Astrocyte (in vitro differentiated cells and primary cell): ENCODE results near the gene CACNA1B. TPM values are rescaled to one million over a fixed set of nuclear protein-coding genes. Genes with fewer than 3 reads are reported as not detected.
"Not testable (repeated sequence)": the region's sequence is repeated elsewhere in the genome, so short reads cannot be mapped to it uniquely, and the experiment has no call there.

ENCODE experiments used
- DNase-seq: peaks from one replicate; pipeline ENCODE4 v3.0.0-alpha.2; 2010; ENCODE audit warnings: low read depth
- FAIRE-seq: peaks from 2 replicates; lab custom pipeline; 2011; peaks lifted over from hg19 to GRCh38; lab: Jason Lieb, UNC
- H2AFZ ChIP-seq: 2 replicates; pipeline ENCODE4 v1.6.0; 2012; ENCODE audit warnings: low read depth, low read length, inconsistent platforms
- H3K27ac ChIP-seq: 2 replicates; pipeline ENCODE4 v1.5.1; 2011; ENCODE audit warnings: low read depth, low read length, inconsistent platforms
- H3K27me3 ChIP-seq: 2 replicates; pipeline ENCODE4 v1.6.0; 2011; ENCODE audit warnings: low read length, inconsistent platforms; ENCODE audit not compliant: insufficient read depth
- H3K36me3 ChIP-seq: 2 replicates; pipeline ENCODE4 v1.5.1; 2011; ENCODE audit warnings: low read length, inconsistent platforms; ENCODE audit not compliant: insufficient read depth
- H3K4me1 ChIP-seq: 2 replicates; pipeline ENCODE4 v1.5.1; 2011; ENCODE audit warnings: low read length, inconsistent platforms; ENCODE audit not compliant: insufficient read depth
- H3K4me2 ChIP-seq: 2 replicates; pipeline ENCODE4 v1.6.0; 2012; ENCODE audit warnings: low read length, inconsistent platforms
- H3K4me3 ChIP-seq: 2 replicates; pipeline ENCODE4 v1.5.1; 2011; ENCODE audit warnings: low read depth, mild to moderate bottlenecking, low read length, inconsistent platforms; ENCODE audit not compliant: insufficient read depth
- H3K79me2 ChIP-seq: 2 replicates; pipeline ENCODE4 v1.6.0; 2012; ENCODE audit warnings: mild to moderate bottlenecking, low read length, inconsistent platforms; ENCODE audit not compliant: insufficient read depth
- H3K9ac ChIP-seq: 2 replicates; pipeline ENCODE4 v1.6.0; 2012; ENCODE audit warnings: mild to moderate bottlenecking, low read length, inconsistent platforms
- H3K9me3 ChIP-seq: 2 replicates; pipeline ENCODE4 v1.5.1; 2012; ENCODE audit warnings: low read depth, mild to moderate bottlenecking, low read length, inconsistent platforms; ENCODE audit not compliant: insufficient read depth
- H4K20me1 ChIP-seq: 2 replicates; pipeline ENCODE4 v1.6.0; 2012; ENCODE audit warnings: low read length, inconsistent platforms; ENCODE audit not compliant: insufficient read depth
- H3K27ac Mint-ChIP-seq: one replicate; pipeline ENCODE4 v1.8.0; 2021; ENCODE audit warnings: mild to moderate bottlenecking, mixed read lengths; ENCODE audit not compliant: unreplicated experiment
- H3K27me3 Mint-ChIP-seq: one replicate; pipeline ENCODE4 v1.8.0; 2021; ENCODE audit warnings: low read depth, mixed read lengths; ENCODE audit not compliant: unreplicated experiment
- H3K36me3 Mint-ChIP-seq: one replicate; pipeline ENCODE4 v1.8.0; 2021; ENCODE audit warnings: low read depth, mixed read lengths; ENCODE audit not compliant: unreplicated experiment
- H3K4me1 Mint-ChIP-seq: one replicate; pipeline ENCODE4 v1.8.0; 2021; ENCODE audit warnings: low read depth, mixed read lengths; ENCODE audit not compliant: unreplicated experiment
- H3K4me3 Mint-ChIP-seq: one replicate; pipeline ENCODE4 v1.8.0; 2021; ENCODE audit warnings: mild to moderate bottlenecking, moderate library complexity, mixed read lengths; ENCODE audit not compliant: unreplicated experiment
- H3K9me3 Mint-ChIP-seq: one replicate; pipeline ENCODE4 v1.8.0; 2021; ENCODE audit warnings: mild to moderate bottlenecking, mixed read lengths; ENCODE audit not compliant: unreplicated experiment
- EZH2 ChIP-seq: IDR thresholded peaks from 2 replicates; pipeline ENCODE4 v1.6.1; 2012; ENCODE audit warnings: mild to moderate bottlenecking, low read length, inconsistent platforms; ENCODE audit not compliant: insufficient read depth
- total RNA-seq: library from RNA; stranded (reverse); gene quantifications from 2 replicates; pipeline ENCODE4 v1.2.1, GENCODE V29; 2021
- TF ChIP-seq, protein P1 (sequence below): IDR thresholded peaks from 2 replicates; pipeline ENCODE4 v1.5.1; 2011; ENCODE audit warnings: low read depth, mild to moderate bottlenecking, inconsistent platforms, low read length, moderate library complexity; ENCODE audit not compliant: insufficient read depth

Gene CACNA1B
- total RNA-seq, 1 donor from 2014 or later: 3.1 TPM

DNA sequence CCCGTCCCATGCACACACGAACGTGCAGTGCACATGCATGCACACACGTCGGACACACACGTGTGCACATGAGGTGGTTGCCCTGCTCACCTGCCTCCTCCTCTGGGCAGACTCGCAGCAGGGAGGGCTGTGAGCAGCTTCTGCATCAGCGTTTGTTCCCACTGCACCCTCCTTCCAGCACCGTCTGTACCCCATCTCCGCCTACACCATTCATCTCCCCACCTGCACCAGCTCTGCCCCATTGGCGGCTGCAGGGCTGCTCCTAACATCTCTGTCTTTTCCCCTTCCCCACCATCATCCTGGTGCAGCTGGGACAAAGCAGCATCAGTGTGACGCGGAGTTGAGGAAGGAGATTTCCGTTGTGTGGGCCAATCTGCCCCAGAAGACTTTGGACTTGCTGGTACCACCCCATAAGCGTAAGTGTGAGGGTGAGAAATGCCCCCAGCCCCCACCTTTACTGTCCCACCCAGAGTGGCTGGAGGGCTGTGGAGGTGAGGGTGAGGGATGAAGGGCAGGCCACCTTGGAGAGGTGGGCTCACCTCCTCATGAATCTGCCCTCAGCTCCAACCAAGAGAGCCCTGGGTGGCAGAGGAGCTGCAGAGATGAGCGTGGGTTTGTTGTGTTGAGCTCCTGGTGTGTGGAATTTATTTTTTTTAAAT, 234.6 kb downstream of the CACNA1B start:
- Mint-ChIP-seq H3K4me1 (no peaks in the 10 kb centered on the region), H3K4me3 (no peak overlapping the region), H3K36me3 (peaks cover 4% of the 10 kb centered on the region), H3K27ac (no peak overlapping the region), H3K27me3 (peaks cover 13% of the 10 kb centered on the region), H3K9me3 (peaks cover 8% of the 10 kb centered on the region)
- Histone ChIP-seq H3K27ac (no peak overlapping the region), H3K27me3 (no peaks in the 10 kb centered on the region), H3K79me2 (no peaks in the 10 kb centered on the region), H3K4me3 (no peak overlapping the region), H2AFZ (no peak overlapping the region), H3K9me3 (peaks cover 2% of the 10 kb centered on the region), H3K9ac (no peak overlapping the region), H3K4me2 (no peak overlapping the region), H4K20me1 (no peaks in the 10 kb centered on the region), H3K36me3 (no peaks in the 10 kb centered on the region), H3K4me1 (no peaks in the 10 kb centered on the region)
- FAIRE-seq (no peak), DNase-seq (no peak)
- TF ChIP-seq, protein P1, sequence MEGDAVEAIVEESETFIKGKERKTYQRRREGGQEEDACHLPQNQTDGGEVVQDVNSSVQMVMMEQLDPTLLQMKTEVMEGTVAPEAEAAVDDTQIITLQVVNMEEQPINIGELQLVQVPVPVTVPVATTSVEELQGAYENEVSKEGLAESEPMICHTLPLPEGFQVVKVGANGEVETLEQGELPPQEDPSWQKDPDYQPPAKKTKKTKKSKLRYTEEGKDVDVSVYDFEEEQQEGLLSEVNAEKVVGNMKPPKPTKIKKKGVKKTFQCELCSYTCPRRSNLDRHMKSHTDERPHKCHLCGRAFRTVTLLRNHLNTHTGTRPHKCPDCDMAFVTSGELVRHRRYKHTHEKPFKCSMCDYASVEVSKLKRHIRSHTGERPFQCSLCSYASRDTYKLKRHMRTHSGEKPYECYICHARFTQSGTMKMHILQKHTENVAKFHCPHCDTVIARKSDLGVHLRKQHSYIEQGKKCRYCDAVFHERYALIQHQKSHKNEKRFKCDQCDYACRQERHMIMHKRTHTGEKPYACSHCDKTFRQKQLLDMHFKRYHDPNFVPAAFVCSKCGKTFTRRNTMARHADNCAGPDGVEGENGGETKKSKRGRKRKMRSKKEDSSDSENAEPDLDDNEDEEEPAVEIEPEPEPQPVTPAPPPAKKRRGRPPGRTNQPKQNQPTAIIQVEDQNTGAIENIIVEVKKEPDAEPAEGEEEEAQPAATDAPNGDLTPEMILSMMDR: no peak

DNA sequence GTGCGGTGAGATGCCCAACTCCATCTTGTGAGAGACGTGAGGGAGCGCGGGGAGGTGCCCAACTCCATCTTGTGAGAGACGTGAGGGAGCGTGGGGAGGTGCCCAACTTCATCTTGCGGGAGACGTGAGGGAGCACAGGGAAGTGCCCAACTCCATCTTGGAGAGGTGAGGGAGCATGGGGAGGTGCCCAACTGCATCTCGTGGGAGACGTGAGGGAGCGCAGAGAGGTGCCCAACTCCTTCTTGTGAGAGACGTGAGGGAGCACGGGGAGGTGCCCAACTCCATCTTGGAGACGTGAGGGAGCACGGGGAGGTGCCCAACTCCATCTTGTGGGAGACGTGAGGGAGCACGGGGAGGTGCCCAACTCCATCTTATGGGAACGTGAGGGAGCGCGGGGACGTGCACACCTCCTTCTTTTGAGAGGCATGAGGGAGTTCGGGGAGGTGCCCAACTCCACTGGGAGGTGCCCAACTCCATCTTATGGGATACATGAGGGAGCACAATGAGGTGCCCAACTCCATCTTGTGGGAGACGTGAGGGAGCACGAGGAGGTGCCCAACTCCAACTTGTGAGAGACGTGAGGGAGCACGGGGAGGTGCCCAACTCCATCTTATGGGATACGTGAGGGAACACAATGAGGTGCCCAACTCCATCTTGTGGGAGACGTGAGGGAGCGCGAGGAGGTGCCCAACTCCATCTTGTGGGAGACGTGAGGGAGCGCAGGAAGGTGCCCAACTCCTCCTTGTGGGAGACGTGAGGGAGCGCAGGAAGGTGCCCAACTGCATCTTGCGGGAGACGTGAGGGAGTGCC, 235.4 kb downstream of the CACNA1B start:
- no peaks in the 10 kb centered on the region for H3K4me1 ChIP-seq
- H3K4me2 ChIP-seq: no peak overlapping the region
- no peaks in the 10 kb centered on the region for H3K36me3 ChIP-seq
- H4K20me1 ChIP-seq: no peaks in the 10 kb centered on the region
- FAIRE-seq: no peak
- Mint-ChIP-seq H3K9me3 (peaks cover 8% of the 10 kb centered on the region), H3K27ac (no peak overlapping the region), H3K4me1 (no peaks in the 10 kb centered on the region), H3K36me3 (peaks cover 4% of the 10 kb centered on the region), H3K27me3 (peaks cover 16% of the 10 kb centered on the region), H3K4me3 (no peak overlapping the region)
- H3K4me3 ChIP-seq: no peak overlapping the region
- H3K9ac ChIP-seq: no peak overlapping the region
- no peaks in the 10 kb centered on the region for H3K27me3 ChIP-seq
- H3K27ac ChIP-seq: no peak overlapping the region
- DNase-seq: no peak
- TF ChIP-seq EZH2: no peak
- TF ChIP-seq, protein P1: no peak
- H3K9me3 ChIP-seq: peaks cover 2% of the 10 kb centered on the region
- H3K79me2 ChIP-seq: no peaks in the 10 kb centered on the region
- no peak overlapping the region for H2AFZ ChIP-seq

DNA sequence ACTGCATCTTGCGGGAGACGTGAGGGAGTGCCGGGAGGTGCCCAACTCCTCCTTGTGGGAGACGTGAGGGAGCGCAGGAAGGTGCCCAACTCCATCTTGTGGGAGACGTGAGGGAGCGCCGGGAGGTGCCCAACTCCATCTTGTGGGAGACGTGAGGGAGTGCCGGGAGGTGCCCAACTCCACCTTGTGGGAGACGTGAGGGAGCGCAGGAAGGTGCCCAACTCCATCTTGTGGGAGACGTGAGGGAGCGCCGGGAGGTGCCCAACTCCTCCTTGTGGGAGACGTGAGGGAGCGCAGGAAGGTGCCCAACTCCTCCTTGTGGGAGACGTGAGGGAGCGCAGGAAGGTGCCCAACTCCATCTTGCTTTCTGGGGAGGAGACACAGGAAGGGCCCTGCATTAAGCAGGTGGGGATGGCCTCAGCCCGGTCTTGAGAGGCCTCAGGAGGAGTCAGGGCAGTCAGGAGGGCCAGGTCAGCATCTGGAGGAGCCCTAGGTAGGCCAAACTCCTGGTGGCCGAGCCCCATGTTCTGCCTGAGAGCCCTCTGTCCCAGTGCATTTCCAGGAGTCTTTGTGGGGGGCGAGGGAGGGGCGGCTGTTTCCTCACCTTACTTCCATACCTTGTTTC, 236.2 kb downstream of the CACNA1B start:
- not testable (repeated sequence) for H3K4me1 ChIP-seq, H3K9ac ChIP-seq, H3K36me3 Mint-ChIP-seq, H3K9me3 ChIP-seq, DNase-seq, H3K9me3 Mint-ChIP-seq, H3K4me3 ChIP-seq, H3K4me2 ChIP-seq, H3K27me3 ChIP-seq, H4K20me1 ChIP-seq, H3K27ac ChIP-seq, H3K4me3 Mint-ChIP-seq, H3K79me2 ChIP-seq, FAIRE-seq, H3K27ac Mint-ChIP-seq, H2AFZ ChIP-seq, H3K4me1 Mint-ChIP-seq, H3K36me3 ChIP-seq
- peaks cover 16% of the 10 kb centered on the region for H3K27me3 Mint-ChIP-seq
